GM12874 (cell line): ENCODE data around the gene PHF21A.

Source experiments
- TF ChIP-seq, protein P1 (sequence below): IDR thresholded peaks from 2 replicates; pipeline ENCODE4 v1.5.1; 2011; ENCODE audit warnings: low read depth, mild to moderate bottlenecking, control low read depth, low read length, moderate library complexity; ENCODE audit not compliant: insufficient read depth

The PHF21A gene

DNA sequence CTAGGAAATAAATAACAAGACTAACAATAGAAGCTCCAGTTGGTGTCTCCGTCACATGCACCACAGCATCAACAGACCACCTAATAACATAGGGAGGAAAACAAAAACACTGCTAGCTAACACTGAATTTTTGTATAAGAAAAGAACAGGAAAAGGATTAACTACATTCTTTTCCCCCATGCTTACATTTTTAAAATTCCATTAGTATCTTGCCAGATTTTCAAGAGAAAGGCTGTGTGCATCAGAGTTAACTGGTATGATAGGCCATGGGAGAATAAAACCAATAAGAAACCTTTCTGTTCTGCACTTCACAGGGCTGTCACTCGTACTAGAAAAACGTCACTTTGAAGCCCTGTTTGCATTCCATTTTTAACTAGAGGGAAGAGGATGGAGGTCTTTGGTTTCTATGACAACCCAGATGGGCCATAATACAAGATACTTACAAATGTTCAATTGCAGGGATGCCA lies 119.8 kb downstream of the PHF21A start:
- TF ChIP-seq, protein P1, sequence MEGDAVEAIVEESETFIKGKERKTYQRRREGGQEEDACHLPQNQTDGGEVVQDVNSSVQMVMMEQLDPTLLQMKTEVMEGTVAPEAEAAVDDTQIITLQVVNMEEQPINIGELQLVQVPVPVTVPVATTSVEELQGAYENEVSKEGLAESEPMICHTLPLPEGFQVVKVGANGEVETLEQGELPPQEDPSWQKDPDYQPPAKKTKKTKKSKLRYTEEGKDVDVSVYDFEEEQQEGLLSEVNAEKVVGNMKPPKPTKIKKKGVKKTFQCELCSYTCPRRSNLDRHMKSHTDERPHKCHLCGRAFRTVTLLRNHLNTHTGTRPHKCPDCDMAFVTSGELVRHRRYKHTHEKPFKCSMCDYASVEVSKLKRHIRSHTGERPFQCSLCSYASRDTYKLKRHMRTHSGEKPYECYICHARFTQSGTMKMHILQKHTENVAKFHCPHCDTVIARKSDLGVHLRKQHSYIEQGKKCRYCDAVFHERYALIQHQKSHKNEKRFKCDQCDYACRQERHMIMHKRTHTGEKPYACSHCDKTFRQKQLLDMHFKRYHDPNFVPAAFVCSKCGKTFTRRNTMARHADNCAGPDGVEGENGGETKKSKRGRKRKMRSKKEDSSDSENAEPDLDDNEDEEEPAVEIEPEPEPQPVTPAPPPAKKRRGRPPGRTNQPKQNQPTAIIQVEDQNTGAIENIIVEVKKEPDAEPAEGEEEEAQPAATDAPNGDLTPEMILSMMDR: no peak

DNA sequence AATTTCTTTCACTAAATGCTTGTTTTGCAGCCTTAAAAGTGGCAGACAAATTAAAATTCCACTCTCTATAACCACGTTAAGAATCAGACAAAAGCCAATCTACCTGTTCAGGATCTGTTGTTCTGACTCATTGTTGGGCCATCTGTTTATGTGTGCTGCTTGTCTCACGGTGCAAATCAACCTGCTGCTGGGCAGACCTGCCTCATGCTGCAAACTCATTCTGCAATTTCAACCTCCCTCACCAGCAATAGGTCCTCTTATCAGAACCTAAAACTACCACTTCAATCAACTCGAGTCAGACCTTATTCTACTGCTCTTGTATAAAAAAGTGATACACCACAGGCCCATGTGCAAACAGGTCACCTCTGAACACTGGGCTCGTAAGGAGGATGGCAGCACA lies 123.7 kb downstream of the PHF21A start:
- TF ChIP-seq, protein P1: no peak

DNA sequence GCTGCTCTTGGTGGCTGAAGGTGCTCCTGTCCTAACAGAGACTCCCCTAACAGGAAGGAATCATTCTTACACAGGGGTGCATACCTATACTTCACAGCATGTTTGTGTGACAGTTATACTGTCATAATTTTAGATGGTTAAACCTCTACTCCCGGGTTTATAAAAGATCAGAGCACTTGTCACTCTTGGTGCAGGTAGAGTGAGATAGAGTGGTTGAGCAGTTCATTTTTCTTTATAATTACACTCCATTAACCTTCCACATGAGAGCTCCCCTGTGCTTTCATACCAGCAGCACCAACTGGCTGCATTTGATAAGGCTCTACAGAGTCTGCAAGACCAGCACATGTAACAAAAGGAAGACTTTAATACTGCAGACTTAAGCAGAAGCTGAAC lies 125.9 kb downstream of the PHF21A start:
- TF ChIP-seq, protein P1: no peak

DNA sequence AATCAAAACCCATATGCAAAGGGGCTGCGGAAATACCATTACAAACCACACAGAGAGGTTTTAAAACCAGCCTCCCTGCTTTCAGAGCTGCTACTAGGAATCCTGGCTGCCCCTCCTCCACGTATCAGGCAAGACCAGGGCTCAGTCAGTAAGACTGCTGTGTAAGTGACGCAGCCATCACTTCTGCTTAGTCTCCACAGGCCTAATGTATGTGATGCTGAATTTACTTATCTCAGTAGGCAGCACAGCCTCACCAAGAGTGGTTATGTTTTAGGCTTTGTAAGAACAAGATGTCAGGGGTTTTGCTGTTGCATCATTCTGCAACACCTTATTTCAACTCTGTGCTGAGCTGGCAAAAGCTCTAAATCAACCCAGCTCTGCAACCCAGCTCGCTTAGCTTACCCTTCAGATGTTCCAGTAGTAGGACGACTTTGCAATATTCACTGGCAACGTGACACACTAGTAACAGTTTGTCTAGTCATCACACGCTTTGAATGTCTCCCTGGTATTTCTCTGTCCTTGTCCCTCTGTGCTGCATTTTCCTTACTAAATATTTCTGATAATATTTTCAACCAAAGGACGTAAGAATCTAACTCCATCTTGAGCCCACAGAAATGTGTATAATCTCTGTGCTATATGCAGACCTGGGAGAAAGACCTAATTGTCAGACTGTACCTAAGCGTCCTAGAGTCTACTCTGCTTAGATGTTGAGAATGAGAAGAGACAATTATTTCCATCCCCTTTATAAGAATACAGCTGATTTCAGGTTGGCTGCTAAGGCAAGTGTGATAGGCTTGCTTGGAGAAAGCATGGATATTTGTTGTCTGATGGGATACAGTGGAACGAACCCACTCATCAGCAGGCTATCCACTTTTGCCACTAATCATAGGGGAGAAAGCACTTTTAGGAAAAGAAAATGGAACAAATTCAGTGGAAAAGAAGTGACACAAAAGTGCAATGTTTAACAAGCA lies 126.6 kb downstream of the PHF21A start:
- TF ChIP-seq, protein P1: no peak

DNA sequence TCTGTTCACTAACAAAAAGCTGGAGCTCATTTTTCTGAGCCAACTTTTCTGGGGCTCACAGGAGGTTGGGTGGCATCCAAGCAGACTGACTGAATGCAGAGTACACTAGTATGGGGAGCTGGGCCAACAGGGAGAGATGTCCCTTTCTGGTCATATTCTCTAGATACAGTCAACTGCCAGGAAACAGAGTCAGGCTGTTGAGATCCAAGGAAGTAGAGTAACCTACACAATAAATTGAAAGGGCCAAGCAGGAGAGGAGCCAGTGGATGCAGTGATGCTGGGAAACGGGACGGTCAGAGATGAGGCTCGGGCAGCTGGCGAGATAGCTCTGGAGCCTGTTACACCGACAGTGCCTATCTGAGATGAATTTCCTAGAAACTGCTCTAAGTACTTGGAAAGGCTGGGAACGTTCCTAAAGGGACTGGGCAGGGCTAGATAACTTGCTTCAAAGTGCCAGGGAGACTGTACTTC lies 127.7 kb downstream of the PHF21A start:
- TF ChIP-seq, protein P1: no peak

DNA sequence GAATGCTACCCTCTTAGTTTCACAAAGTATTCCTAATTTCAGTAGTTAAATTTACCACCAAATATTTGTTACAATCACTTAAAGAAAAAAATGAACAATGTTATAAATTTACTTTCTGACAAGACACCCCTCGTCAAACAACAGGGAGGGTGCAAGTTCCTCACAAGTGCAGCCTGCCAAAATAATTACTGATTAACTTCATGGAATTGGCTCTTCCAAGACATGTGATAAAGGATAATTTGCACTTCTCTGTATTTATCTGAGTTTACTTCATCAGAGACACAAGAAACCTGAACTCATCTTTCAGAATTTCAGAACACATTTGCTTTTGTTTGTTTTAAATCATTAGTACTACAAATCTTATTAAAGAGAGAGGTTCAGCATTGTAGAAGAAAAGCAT lies 132.3 kb downstream of the PHF21A start:
- TF ChIP-seq, protein P1: no peak

DNA sequence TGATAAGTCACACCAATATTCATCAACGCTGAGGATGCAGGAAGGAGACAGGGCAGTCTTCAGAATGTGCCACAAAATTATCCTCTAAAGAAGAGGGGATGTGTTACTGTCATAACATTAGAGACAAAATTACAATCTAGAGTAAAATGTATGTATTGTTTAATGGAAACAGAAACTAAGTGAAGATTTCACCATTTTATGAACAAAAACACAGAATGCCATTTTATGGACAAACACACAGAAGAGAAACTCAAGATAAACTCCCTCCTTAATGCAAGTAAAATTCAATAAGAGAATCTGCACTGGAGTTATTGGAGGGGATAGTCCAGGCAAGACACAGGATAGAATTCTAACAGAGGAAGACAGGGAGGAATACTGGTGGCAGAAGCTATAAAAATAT lies 136.0 kb downstream of the PHF21A start:
- TF ChIP-seq, protein P1: no peak
